HEK293 (cell line): ENCODE data around the gene CDYL.

ENCODE experiments used
- HOXA7 ChIP-seq: sonication (generic); formaldehyde crosslinking; IDR thresholded peaks from 2 replicates; pipeline ENCODE4 v1.8.1; 2022; ENCODE audit warnings: missing genetic modification reagents, borderline replicate concordance
- KLF7 ChIP-seq: fragments of 450-650 bp; formaldehyde crosslinking; IDR thresholded peaks from 2 replicates; pipeline ENCODE4 v1.5.1; 2016; ENCODE audit warnings: missing biosample characterization, missing genetic modification characterization, borderline replicate concordance
- REPIN1 ChIP-seq: fragments of 450-650 bp; formaldehyde crosslinking; IDR thresholded peaks from 2 replicates; pipeline ENCODE4 v1.5.1; 2017; ENCODE audit warnings: missing biosample characterization, missing genetic modification characterization, low read depth
- SCRT2 ChIP-seq: fragments of 450-650 bp; formaldehyde crosslinking; IDR thresholded peaks from 2 replicates; pipeline ENCODE4 v1.5.1; 2016; ENCODE audit warnings: missing biosample characterization, missing genetic modification characterization
- SETDB1 ChIP-seq: IDR thresholded peaks from one replicate; pipeline ENCODE4 v1.6.1; 2017; ENCODE audit warnings: mild to moderate bottlenecking, low read length, moderate library complexity, mixed read lengths; ENCODE audit not compliant: insufficient read length
- ZBTB17 ChIP-seq: fragments of 450-650 bp; formaldehyde crosslinking; IDR thresholded peaks from 2 replicates; pipeline ENCODE4 v1.5.1; 2016; ENCODE audit warnings: missing biosample characterization, missing genetic modification characterization
- ZBTB8A ChIP-seq: fragments of 450-650 bp; formaldehyde crosslinking; IDR thresholded peaks from 2 replicates; pipeline ENCODE4 v1.5.1; 2016; ENCODE audit warnings: missing biosample characterization, missing genetic modification characterization
- ZFP41 ChIP-seq: fragments of 450-650 bp; formaldehyde crosslinking; IDR thresholded peaks from 2 replicates; pipeline ENCODE4 v1.5.1; 2016; ENCODE audit warnings: missing biosample characterization, missing genetic modification characterization, borderline replicate concordance
- ZNF112 ChIP-seq: fragments of 450-650 bp; formaldehyde crosslinking; IDR thresholded peaks from 2 replicates; pipeline ENCODE4 v1.5.0; 2017; ENCODE audit warnings: missing biosample characterization, missing genetic modification characterization
- ZNF138 ChIP-seq: fragments of 450-650 bp; formaldehyde crosslinking; IDR thresholded peaks from 2 replicates; pipeline ENCODE4 v1.5.1; 2016; ENCODE audit warnings: missing biosample characterization, missing genetic modification characterization, borderline replicate concordance
- ZNF202 ChIP-seq: fragments of 450-650 bp; formaldehyde crosslinking; IDR thresholded peaks from 2 replicates; pipeline ENCODE4 v1.5.1; 2016; ENCODE audit warnings: missing biosample characterization, missing genetic modification characterization, borderline replicate concordance
- ZNF302 ChIP-seq: fragments of 450-650 bp; formaldehyde crosslinking; IDR thresholded peaks from 2 replicates; pipeline ENCODE4 v1.5.1; 2016; ENCODE audit warnings: missing biosample characterization, missing genetic modification characterization, low read depth
- ZNF324 ChIP-seq: fragments of 450-650 bp; formaldehyde crosslinking; IDR thresholded peaks from 2 replicates; pipeline ENCODE4 v1.5.1; 2016; ENCODE audit warnings: missing biosample characterization, missing genetic modification characterization
- ZNF48 ChIP-seq: fragments of 450-650 bp; formaldehyde crosslinking; IDR thresholded peaks from 2 replicates; pipeline ENCODE4 v1.5.1; 2016; ENCODE audit warnings: missing biosample characterization, missing genetic modification characterization
- ZNF548 ChIP-seq: fragments of 450-650 bp; formaldehyde crosslinking; IDR thresholded peaks from 2 replicates; pipeline ENCODE4 v1.5.1; 2016; ENCODE audit warnings: missing biosample characterization, missing genetic modification characterization
- ZNF558 ChIP-seq: fragments of 450-650 bp; formaldehyde crosslinking; IDR thresholded peaks from 2 replicates; pipeline ENCODE4 v1.5.1; 2016; ENCODE audit warnings: missing biosample characterization, missing genetic modification characterization
- ZNF560 ChIP-seq: fragments of 450-650 bp; formaldehyde crosslinking; IDR thresholded peaks from 2 replicates; pipeline ENCODE4 v1.5.1; 2017; ENCODE audit warnings: missing biosample characterization, missing genetic modification characterization, borderline replicate concordance
- ZNF571 ChIP-seq: fragments of 450-650 bp; formaldehyde crosslinking; IDR thresholded peaks from 2 replicates; pipeline ENCODE4 v1.5.0; 2017; ENCODE audit warnings: missing biosample characterization, missing genetic modification characterization
- ZNF596 ChIP-seq: fragments of 450-650 bp; IDR thresholded peaks from 2 replicates; pipeline ENCODE4 v1.5.0; 2018; ENCODE audit warnings: missing biosample characterization, mild to moderate bottlenecking, missing genetic modification characterization, moderate library complexity
- ZNF660 ChIP-seq: fragments of 450-650 bp; IDR thresholded peaks from 2 replicates; pipeline ENCODE4 v1.5.1; 2018; ENCODE audit warnings: missing biosample characterization, mild to moderate bottlenecking, missing genetic modification characterization
- ZNF777 ChIP-seq: fragments of 450-650 bp; formaldehyde crosslinking; IDR thresholded peaks from 2 replicates; pipeline ENCODE4 v1.5.1; 2017; ENCODE audit warnings: missing biosample characterization, missing genetic modification characterization, borderline replicate concordance
- TF ChIP-seq, protein P1 (sequence below): fragments of 450-650 bp; formaldehyde crosslinking; conservative IDR thresholded peaks from 2 replicates; pipeline ENCODE4 v1.5.1; 2016; ENCODE audit warnings: low read depth, missing biosample characterization, missing genetic modification characterization
- TF ChIP-seq, protein P2 (sequence below): fragments of 450-650 bp; formaldehyde crosslinking; IDR thresholded peaks from 2 replicates; pipeline ENCODE4 v1.5.1; 2016; ENCODE audit warnings: missing biosample characterization, missing genetic modification characterization
- TF ChIP-seq, protein P3 (sequence below): fragments of 450-650 bp; formaldehyde crosslinking; IDR thresholded peaks from 2 replicates; pipeline ENCODE4 v1.5.1; 2017; ENCODE audit warnings: missing biosample characterization, missing genetic modification characterization
- TF ChIP-seq, protein P4 (sequence below): fragments of 450-650 bp; formaldehyde crosslinking; IDR thresholded peaks from 2 replicates; pipeline ENCODE4 v1.5.1; 2017; ENCODE audit warnings: missing biosample characterization, missing genetic modification characterization
- TF ChIP-seq, protein P5 (sequence below): fragments of 450-650 bp; IDR thresholded peaks from 2 replicates; pipeline ENCODE4 v1.5.1; 2018; ENCODE audit warnings: missing biosample characterization, mild to moderate bottlenecking, missing genetic modification characterization
- TF ChIP-seq, protein P6 (sequence below): fragments of 450-650 bp; formaldehyde crosslinking; IDR thresholded peaks from 2 replicates; pipeline ENCODE4 v1.5.1; 2016; ENCODE audit warnings: missing biosample characterization, missing genetic modification characterization

CDYL gene

DNA sequence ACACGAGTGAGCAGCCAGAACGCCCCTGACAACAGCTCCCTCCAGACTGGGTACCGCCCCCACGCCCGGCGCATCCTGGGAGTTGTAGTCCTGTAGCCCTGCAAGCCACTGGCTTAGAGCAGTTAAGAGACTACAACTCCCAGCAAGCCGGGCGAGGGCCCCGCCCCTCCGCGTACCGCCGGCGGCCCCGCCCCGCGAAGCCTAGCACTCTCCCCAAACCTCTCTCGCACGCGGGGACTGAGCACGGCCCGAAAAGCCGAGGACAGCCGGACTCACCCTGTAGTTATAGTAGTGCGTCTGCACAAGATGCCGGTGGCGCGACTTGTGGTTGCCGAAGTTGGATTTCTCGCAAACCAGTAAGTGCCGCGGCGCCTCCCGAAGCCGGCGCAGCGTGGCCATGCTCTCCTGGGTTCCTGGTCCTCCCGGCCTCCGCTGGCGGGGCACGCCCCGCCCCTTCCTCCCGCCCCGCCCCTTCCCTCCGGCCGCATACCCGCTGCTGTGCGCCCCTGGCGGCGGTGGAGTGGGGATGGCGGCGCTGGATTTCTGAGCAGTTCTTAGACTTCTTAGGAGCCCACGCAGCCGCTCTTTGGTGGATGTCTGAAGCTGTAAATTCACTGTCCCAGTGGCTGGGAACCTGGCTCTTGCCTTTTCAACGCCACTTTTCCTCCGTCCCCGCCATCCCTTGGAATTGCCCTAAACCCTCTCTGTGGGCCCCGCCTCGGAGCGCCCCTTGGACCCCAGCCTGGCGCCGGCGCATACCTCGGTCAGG, 227.6 kb downstream of the CDYL start, which contains the start of gene RPP40 (continued):
- no peak for TF ChIP-seq ZNF302
- TF ChIP-seq ZNF112: no peak
- TF ChIP-seq, protein P1, sequence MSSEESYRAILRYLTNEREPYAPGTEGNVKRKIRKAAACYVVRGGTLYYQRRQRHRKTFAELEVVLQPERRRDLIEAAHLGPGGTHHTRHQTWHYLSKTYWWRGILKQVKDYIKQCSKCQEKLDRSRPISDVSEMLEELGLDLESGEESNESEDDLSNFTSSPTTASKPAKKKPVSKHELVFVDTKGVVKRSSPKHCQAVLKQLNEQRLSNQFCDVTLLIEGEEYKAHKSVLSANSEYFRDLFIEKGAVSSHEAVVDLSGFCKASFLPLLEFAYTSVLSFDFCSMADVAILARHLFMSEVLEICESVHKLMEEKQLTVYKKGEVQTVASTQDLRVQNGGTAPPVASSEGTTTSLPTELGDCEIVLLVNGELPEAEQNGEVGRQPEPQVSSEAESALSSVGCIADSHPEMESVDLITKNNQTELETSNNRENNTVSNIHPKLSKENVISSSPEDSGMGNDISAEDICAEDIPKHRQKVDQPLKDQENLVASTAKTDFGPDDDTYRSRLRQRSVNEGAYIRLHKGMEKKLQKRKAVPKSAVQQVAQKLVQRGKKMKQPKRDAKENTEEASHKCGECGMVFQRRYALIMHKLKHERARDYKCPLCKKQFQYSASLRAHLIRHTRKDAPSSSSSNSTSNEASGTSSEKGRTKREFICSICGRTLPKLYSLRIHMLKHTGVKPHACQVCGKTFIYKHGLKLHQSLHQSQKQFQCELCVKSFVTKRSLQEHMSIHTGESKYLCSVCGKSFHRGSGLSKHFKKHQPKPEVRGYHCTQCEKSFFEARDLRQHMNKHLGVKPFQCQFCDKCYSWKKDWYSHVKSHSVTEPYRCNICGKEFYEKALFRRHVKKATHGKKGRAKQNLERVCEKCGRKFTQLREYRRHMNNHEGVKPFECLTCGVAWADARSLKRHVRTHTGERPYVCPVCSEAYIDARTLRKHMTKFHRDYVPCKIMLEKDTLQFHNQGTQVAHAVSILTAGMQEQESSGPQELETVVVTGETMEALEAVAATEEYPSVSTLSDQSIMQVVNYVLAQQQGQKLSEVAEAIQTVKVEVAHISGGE (tag by site-specific recombination): peak; percentile 33; the same call in 1 of the 2 replicates
- no peak for TF ChIP-seq ZFP41 (tag by site-specific recombination)
- TF ChIP-seq HOXA7 (CRISPR knock-in tag): no peak
- no peak for TF ChIP-seq ZNF596 (tag by site-specific recombination)
- TF ChIP-seq ZNF660 (tag by site-specific recombination): no peak
- 0 out of 2 replicates have a peak, but pooled peaks have one; percentile 20 for TF ChIP-seq ZBTB8A
- no peak for TF ChIP-seq ZNF571 (tag by site-specific recombination)
- TF ChIP-seq ZNF560 (tag by site-specific recombination): no peak
- TF ChIP-seq, protein P2, sequence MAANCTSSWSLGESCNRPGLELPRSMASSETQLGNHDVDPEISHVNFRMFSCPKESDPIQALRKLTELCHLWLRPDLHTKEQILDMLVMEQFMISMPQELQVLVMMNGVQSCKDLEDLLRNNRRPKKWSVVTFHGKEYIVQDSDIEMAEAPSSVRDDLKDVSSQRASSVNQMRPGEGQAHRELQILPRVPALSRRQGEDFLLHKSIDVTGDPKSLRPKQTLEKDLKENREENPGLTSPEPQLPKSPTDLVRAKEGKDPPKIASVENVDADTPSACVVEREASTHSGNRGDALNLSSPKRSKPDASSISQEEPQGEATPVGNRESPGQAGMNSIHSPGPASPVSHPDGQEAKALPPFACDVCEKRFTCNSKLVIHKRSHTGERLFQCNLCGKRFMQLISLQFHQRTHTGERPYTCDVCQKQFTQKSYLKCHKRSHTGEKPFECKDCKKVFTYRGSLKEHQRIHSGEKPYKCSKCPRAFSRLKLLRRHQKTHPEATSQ (tag by site-specific recombination): no peak
- TF ChIP-seq ZNF548 (tag by site-specific recombination): no peak
- TF ChIP-seq ZNF558 (tag by site-specific recombination): no peak
- TF ChIP-seq ZNF48 (tag by site-specific recombination): no peak
- TF ChIP-seq ZNF138 (tag by site-specific recombination): no peak
- TF ChIP-seq, protein P3, sequence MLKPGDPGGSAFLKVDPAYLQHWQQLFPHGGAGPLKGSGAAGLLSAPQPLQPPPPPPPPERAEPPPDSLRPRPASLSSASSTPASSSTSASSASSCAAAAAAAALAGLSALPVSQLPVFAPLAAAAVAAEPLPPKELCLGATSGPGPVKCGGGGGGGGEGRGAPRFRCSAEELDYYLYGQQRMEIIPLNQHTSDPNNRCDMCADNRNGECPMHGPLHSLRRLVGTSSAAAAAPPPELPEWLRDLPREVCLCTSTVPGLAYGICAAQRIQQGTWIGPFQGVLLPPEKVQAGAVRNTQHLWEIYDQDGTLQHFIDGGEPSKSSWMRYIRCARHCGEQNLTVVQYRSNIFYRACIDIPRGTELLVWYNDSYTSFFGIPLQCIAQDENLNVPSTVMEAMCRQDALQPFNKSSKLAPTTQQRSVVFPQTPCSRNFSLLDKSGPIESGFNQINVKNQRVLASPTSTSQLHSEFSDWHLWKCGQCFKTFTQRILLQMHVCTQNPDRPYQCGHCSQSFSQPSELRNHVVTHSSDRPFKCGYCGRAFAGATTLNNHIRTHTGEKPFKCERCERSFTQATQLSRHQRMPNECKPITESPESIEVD (tag by site-specific recombination): no peak
- TF ChIP-seq, protein P4, sequence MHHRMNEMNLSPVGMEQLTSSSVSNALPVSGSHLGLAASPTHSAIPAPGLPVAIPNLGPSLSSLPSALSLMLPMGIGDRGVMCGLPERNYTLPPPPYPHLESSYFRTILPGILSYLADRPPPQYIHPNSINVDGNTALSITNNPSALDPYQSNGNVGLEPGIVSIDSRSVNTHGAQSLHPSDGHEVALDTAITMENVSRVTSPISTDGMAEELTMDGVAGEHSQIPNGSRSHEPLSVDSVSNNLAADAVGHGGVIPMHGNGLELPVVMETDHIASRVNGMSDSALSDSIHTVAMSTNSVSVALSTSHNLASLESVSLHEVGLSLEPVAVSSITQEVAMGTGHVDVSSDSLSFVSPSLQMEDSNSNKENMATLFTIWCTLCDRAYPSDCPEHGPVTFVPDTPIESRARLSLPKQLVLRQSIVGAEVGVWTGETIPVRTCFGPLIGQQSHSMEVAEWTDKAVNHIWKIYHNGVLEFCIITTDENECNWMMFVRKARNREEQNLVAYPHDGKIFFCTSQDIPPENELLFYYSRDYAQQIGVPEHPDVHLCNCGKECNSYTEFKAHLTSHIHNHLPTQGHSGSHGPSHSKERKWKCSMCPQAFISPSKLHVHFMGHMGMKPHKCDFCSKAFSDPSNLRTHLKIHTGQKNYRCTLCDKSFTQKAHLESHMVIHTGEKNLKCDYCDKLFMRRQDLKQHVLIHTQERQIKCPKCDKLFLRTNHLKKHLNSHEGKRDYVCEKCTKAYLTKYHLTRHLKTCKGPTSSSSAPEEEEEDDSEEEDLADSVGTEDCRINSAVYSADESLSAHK: no peak
- TF ChIP-seq KLF7 (tag by site-specific recombination): peak; percentile 81
- TF ChIP-seq SETDB1: no peak
- TF ChIP-seq SCRT2 (tag by site-specific recombination): 0 out of 2 replicates have a peak, but pooled peaks have one; percentile 1
- no peak; the same call in 1 of the 2 replicates for TF ChIP-seq ZNF324 (tag by site-specific recombination)
- TF ChIP-seq ZBTB17: peak; percentile 55
- TF ChIP-seq, protein P5, sequence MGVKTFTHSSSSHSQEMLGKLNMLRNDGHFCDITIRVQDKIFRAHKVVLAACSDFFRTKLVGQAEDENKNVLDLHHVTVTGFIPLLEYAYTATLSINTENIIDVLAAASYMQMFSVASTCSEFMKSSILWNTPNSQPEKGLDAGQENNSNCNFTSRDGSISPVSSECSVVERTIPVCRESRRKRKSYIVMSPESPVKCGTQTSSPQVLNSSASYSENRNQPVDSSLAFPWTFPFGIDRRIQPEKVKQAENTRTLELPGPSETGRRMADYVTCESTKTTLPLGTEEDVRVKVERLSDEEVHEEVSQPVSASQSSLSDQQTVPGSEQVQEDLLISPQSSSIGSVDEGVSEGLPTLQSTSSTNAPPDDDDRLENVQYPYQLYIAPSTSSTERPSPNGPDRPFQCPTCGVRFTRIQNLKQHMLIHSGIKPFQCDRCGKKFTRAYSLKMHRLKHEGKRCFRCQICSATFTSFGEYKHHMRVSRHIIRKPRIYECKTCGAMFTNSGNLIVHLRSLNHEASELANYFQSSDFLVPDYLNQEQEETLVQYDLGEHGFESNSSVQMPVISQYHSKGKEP: no peak
- TF ChIP-seq REPIN1 (tag by site-specific recombination): no peak
- no peak for TF ChIP-seq ZNF777
- TF ChIP-seq ZNF202 (tag by site-specific recombination): no peak
- TF ChIP-seq, protein P6, sequence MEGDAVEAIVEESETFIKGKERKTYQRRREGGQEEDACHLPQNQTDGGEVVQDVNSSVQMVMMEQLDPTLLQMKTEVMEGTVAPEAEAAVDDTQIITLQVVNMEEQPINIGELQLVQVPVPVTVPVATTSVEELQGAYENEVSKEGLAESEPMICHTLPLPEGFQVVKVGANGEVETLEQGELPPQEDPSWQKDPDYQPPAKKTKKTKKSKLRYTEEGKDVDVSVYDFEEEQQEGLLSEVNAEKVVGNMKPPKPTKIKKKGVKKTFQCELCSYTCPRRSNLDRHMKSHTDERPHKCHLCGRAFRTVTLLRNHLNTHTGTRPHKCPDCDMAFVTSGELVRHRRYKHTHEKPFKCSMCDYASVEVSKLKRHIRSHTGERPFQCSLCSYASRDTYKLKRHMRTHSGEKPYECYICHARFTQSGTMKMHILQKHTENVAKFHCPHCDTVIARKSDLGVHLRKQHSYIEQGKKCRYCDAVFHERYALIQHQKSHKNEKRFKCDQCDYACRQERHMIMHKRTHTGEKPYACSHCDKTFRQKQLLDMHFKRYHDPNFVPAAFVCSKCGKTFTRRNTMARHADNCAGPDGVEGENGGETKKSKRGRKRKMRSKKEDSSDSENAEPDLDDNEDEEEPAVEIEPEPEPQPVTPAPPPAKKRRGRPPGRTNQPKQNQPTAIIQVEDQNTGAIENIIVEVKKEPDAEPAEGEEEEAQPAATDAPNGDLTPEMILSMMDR: peak; percentile 87
